Stimulated activated CD8-positive, alpha-beta memory T cell treated with anti-CD3 and anti-CD28 coated beads, Interleukin-15, amount 100 ng/mL, for 24 hours (primary cell): ENCODE results near the gene SLC31A1.
"Not testable (repeated sequence)": the region's sequence is repeated elsewhere in the genome, so short reads cannot be mapped to it uniquely, and the experiment has no call there.

Experiments used
- DNase-seq: peaks from one replicate; pipeline ENCODE4 v3.0.0-alpha.2; 2020; ENCODE audit warnings: low read depth

The SLC31A1 gene

GRCh38 chr9:113266174-113266573 lies 44.8 kb downstream of the SLC31A1 start:
- DNase-seq, result no peak

GRCh38 chr9:113267911-113268566 lies 46.7 kb downstream of the SLC31A1 start:
- no peak for DNase-seq

GRCh38 chr9:113269355-113269754 lies 48.0 kb downstream of the SLC31A1 start:
- no peak for DNase-seq

GRCh38 chr9:113269871-113270270 lies 48.5 kb downstream of the SLC31A1 start:
- DNase-seq, result no peak

GRCh38 chr9:113274474-113275156 lies 53.3 kb downstream of the SLC31A1 start:
- no peak for DNase-seq

- DNase-seq, result peak; percentile 91
These were observed 54.1 kb downstream of the SLC31A1 start, which contains the start of the genes CDC26 and PRPF4 for GRCh38 chr9:113275157-113276131. TSS of gene CDC26 (minus strand) at chr9:113275572. CDS start at chr9:113272507, 3,065 bp downstream. TSS of gene PRPF4 (plus strand) at chr9:113275658. CDS start at chr9:113275744, 86 bp downstream.

GRCh38 chr9:113278840-113279239 lies 57.5 kb downstream of the SLC31A1 start:
- DNase-seq, result no peak

GRCh38 chr9:113281356-113281755 lies 60.0 kb downstream of the SLC31A1 start:
- no peak for DNase-seq

GRCh38 chr9:113289091-113289490 lies 67.7 kb downstream of the SLC31A1 start:
- no peak for DNase-seq

GRCh38 chr9:113290052-113290607 lies 68.8 kb downstream of the SLC31A1 start:
- no peak for DNase-seq

- no peak for DNase-seq
These were observed 72.0 kb downstream of the SLC31A1 start for GRCh38 chr9:113293285-113293878.

- not testable (repeated sequence) for DNase-seq
These were observed 74.9 kb downstream of the SLC31A1 start for GRCh38 chr9:113296247-113296646.

GRCh38 chr9:113296796-113297558 lies 75.6 kb downstream of the SLC31A1 start:
- no peak for DNase-seq

- DNase-seq, result no peak
These were observed 77.0 kb downstream of the SLC31A1 start for GRCh38 chr9:113298311-113298710.

GRCh38 chr9:113298924-113299770 lies 77.8 kb downstream of the SLC31A1 start:
- DNase-seq, result no peak

- no peak for DNase-seq
These were observed 78.5 kb downstream of the SLC31A1 start for GRCh38 chr9:113299800-113300292.

GRCh38 chr9:113301548-113301947 lies 80.2 kb downstream of the SLC31A1 start:
- no peak for DNase-seq

- DNase-seq, result no peak
These were observed 81.6 kb downstream of the SLC31A1 start, which contains the start of gene RNF183 for GRCh38 chr9:113302792-113303418. TSS of gene RNF183 (minus strand) at chr9:113303376. CDS start at chr9:113298184, 5,192 bp downstream.

- no peak for DNase-seq
These were observed 85.2 kb downstream of the SLC31A1 start for GRCh38 chr9:113306566-113306965.
